ENCODE measurements around the gene SERAC1.
"Not testable (repeated sequence)": the region's sequence is repeated elsewhere in the genome, so short reads cannot be mapped to it uniquely, and the experiment has no call there.

- TF ChIP-seq, protein P1, sequence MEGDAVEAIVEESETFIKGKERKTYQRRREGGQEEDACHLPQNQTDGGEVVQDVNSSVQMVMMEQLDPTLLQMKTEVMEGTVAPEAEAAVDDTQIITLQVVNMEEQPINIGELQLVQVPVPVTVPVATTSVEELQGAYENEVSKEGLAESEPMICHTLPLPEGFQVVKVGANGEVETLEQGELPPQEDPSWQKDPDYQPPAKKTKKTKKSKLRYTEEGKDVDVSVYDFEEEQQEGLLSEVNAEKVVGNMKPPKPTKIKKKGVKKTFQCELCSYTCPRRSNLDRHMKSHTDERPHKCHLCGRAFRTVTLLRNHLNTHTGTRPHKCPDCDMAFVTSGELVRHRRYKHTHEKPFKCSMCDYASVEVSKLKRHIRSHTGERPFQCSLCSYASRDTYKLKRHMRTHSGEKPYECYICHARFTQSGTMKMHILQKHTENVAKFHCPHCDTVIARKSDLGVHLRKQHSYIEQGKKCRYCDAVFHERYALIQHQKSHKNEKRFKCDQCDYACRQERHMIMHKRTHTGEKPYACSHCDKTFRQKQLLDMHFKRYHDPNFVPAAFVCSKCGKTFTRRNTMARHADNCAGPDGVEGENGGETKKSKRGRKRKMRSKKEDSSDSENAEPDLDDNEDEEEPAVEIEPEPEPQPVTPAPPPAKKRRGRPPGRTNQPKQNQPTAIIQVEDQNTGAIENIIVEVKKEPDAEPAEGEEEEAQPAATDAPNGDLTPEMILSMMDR (conservative IDR thresholded peaks at IDR 0.05; ENCODE audit: low read depth, low read length), result not testable (repeated sequence)
- TF ChIP-seq, protein P2, sequence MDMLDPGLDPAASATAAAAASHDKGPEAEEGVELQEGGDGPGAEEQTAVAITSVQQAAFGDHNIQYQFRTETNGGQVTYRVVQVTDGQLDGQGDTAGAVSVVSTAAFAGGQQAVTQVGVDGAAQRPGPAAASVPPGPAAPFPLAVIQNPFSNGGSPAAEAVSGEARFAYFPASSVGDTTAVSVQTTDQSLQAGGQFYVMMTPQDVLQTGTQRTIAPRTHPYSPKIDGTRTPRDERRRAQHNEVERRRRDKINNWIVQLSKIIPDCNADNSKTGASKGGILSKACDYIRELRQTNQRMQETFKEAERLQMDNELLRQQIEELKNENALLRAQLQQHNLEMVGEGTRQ (IDR thresholded peaks at IDR 0.05; ENCODE audit: low read depth, low read length), result not testable (repeated sequence)
These were observed 9.7 kb upstream of the SERAC1 start for GRCh38 chr6:158177712-158178111.

Data from IMR-90 (cell line).